HG03175 (cell line): ENCODE data around the gene CARD8.
"Not testable (repeated sequence)": the region's sequence is repeated elsewhere in the genome, so short reads cannot be mapped to it uniquely, and the experiment has no call there.

Experiments used
- ATAC-seq: cut with Tn5 transposase; IDR thresholded peaks from one replicate; pipeline ENCODE4 v1.9.1; 2021; ENCODE audit warnings: mild to moderate bottlenecking, moderate library complexity; ENCODE audit not compliant: unreplicated experiment

Gene CARD8

DNA sequence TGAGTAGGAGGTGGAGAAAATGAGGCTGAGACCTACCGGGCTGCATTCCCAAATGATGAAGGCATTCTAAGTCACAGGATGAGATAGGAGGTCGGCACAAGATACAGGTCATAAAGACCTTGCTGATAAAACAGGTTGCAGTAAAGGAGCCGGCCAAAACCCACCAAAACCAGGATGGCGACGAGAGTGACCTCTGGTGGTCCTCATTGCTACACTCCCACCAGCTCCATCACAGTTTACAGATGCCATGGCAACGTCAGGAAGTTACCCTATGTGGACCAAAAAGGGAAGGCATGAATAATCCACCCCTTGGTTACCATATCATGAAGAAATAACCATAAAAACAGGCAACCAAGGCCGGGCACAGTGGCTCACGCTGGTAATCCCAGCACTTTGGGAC, 9.6 kb upstream of the CARD8 start:
- not testable (repeated sequence) for ATAC-seq

DNA sequence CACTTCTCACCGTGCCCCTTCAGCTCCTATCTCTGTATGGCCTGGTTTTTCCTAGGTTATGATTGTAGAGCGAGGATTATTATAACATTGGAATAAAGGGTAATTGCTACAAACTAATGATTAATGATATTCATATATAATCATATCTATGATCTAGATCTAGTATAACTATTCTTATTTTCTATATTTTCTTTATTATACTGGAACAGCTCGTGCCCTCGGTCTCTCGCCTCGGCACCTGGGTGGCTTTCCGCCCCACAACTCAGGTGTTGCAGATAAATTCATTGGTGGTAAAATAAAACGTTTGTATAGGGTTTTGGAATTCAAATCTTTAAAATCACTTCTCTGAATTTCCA, 4.6 kb upstream of the CARD8 start:
- ATAC-seq = not testable (repeated sequence)

DNA sequence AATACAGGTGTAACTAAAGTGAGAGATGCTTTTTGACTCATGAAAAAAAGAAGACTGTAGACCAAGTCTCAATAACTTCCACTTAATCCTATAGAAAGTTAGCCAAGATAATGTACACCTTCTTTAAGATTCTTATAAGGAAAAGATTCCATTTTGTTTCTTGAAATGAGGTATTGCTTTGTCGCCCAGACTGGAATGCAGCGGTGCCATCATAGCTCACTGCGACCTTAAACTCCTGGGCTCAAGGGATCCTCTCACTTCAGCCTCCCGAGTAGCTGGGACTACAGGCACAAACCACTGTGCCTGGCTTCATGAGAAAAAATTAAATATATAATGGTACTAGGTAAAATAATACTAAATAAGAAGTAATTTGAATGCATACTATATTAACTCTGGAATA, 3.3 kb upstream of the CARD8 start:
- ATAC-seq = not testable (repeated sequence)

DNA sequence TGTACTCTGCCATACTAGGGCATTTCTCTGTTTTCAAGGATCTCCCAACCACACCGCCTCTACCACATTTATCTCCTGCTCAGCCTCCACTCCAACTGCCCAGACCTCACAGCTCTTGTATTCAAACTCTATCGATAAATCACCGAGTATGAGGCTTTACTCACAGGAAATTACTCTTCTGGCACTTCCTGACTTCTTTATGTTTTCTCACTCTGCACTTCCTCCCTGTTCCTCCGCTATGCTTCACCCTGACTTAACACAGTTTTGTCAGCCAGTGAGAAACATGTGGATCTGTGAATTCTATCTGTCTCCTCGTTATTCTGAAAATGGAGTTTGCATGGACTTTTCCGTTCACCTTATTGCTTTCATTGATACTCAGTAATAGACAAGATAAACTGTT, 2.6 kb upstream of the CARD8 start:
- no peak for ATAC-seq

DNA sequence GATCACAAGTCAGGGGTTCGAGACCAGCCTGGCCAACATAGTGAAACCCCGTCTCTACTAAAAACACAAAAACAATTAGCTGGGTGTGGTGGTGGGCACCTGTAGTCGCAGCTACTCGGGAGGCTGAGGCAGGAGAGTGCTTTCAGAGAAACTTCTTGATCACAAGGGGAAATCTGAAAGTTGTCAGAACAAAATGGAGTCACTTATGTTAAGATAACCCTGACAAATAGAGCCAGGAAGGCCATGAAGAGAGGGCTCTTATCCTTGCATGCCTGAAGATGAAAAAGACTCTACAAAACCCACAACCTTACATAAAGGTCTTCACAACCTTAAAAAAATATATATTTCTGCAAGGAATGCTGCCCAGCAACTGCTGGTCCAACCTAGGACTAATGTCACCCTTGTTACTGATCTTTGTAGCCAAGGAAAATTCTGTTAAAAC, 1.2 kb downstream of the CARD8 start:
- ATAC-seq = no peak

DNA sequence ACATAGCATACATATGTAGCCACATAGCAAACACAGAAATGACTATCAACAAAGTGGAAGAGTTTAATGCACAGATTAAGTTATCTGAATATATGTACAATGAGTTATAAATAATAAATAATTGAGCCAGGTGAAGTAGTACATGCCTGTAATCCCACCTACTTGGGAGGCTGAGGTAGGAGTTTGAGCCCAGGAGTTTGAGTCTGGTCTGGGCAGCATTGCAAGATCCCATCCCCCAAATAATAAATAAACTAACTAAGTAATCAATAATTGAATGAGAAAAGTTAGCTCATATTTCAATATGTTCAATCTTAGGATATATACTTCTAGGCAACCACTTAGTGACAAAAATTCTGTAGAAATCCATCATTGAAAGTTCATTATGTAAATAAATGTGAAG, 1.7 kb downstream of the CARD8 start:
- ATAC-seq = no peak

DNA sequence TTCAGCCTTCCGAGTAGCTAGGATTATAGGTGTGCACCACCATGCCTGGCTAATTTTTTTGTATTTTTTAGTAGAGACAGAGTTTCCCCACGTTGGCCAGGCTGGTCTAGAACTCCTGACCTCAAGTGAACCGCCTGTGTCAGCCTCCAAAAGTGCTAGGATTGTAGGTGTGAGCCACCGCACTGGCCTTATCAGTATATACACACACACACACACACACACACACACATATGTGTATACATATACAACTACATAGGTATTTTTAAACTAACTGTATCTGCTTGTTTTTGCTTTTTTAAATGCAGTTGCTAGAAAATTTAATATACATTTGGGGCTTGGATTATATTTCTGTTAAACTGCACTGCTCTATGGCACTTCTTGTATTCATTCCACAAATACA, 3.1 kb downstream of the CARD8 start:
- ATAC-seq = no peak

DNA sequence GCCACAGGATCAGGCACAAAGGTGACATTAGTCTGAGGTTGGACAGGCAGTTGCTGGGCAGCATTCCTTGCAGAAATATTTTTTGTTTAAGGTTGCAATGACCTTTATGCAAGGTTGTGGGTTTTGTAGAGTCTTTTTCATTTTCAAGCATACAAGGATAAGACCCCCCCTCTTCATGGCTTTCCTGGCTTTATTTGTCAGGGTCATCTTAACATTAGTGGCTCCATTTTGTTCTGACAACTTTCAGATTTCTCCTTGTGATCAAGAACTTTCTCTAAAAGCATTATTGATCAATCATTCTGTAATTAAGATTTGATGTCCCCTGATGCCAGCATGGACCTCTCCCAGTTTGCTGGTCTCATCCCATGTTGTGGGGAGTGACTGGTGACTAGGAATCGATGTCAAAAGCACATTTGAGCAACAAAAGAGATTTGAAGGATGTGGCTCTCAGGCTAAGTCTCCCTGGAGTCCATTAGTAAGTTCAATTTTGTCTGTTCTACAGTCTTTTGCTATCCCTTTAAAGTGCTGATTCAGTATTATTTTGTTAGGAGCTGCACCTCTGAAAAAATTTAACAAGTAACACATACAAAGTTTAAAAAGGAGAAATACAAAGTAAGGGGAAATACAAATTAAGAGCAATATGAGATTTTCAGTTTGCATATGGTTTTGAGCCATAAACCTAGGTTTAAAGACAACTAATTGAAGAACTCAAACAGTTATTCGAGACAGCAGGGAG, 5.3 kb downstream of the CARD8 start:
- ATAC-seq = no peak

DNA sequence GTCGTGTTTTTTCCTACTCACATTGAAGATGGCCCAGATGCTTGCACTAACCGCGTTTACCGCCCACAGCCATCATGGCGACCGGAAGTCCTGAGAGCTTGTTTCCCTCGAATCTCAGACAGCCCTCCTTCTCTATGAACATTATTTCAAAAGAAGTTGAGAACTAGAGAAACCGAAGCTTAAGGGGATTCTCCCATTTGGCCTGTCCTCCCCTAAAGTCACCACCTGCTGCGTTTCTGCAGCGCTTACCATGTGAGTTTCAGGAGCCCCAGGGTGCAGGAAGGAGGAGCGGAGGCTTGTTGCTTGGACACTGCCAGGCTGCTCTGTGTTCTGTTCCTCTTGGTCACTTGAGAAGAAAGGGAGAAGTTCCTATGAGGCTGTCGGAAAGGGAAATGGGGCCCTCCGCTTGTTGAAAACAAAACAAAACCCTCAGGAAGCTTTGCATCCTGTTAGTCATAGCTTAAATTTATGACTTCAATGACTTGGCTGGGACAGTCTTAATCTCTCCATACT, 6.2 kb downstream of the CARD8 start:
- peak; percentile 70 for ATAC-seq

DNA sequence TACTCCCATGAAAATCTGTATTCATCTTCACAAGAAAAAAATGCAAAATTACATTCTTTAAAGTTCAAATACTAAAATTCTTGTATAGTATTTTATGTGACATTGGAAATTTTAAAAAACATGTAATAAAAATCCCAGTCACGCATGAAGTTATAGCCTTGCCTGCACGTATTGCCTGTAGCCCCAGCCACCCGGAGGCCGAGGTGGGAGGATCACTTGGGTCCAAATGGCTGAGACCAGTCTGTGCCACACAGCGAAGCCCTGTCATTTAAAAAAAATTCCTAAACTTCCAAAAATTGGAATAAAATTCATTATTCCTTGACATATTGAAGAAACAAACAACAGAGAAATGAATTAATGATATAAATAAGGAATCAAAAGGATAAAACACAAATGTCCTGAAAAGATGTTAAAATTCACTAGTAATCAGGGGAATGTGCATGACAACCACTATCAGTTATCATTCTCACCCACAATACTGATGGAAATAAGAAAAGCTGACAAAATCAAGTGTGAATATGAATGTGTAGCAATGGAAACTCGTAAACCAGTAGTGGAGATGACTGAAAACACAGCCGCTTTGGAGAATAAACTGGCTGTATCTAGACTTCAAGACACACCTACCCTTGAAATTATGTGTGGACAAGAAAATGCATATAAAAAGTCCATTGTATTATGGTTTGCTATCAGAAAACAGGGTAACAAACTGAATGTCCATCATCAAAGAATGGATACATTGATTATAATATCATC, 7.5 kb downstream of the CARD8 start:
- no peak for ATAC-seq

DNA sequence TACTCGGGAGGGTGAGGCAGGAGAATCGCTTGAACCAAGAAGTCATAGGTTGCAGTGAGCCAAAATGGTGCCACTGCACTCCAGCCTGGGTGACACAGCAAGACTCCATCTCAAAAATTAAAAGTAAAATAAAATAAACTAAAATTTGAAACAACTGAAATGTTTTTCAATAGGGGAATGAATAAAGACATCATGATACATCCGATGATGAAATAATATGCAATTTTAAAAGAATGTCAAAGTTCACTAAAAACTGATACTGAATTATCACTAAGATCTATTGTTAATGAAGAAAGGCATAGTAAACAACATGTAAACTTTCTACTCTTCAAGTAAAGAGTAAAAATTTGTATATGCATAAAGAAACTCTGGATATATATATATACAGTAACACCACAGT, 8.5 kb downstream of the CARD8 start:
- no peak for ATAC-seq

DNA sequence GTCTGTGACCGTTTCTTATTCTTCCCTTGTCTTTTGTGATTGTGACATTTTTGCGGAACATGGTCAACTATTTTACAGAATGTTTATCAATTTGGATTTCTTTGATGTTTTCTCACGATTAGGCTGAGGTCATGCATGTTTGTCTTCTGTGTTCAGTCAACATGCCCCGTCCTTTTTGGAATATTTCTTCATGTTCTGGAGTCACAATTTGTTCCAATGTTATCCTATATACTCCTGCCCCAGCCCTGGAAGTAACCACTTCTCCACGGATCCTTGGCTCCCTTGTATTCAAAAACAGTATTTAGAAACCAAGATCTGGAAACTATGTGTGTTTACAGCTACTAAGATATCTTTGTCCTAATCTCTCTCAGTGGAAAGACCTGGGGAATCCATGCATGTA, 9.6 kb downstream of the CARD8 start:
- no peak for ATAC-seq

DNA sequence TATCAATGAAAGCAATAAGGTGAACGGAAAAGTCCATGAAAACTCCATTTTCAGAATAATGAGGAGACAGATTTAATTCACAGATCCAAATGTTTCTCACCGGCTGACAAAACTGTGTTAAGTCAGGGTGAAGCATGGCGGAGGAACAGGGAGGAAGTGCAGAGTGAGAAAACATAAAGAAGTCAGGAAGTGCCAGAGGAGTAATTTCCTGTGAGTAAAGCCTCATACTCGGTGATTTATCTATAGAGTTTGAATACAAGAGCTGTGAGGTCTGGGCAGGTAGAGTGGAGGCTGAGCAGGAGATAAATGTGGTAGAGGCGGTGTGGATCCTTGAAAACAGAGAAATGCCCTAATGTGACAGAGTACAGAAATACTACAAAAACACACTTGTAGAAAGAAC, 11.4 kb downstream of the CARD8 start:
- no peak for ATAC-seq

DNA sequence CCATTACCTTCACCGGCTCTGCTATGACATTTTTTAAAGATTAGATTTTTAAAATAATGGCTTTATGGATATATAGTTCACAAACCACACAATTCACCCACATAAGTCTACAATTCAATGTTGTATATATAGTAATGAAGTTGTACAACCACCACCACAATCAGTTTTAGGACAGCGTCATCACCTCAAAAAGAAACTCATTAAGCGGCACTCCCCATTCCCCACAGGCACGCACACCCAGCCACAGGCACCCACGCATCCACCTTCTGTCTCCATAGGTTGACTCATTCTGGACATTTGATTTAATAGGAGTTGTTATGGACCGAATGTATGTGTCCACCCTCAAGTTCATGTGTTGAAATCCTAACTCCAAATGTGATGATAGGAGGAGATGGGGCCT, 13.9 kb downstream of the CARD8 start:
- not testable (repeated sequence) for ATAC-seq

DNA sequence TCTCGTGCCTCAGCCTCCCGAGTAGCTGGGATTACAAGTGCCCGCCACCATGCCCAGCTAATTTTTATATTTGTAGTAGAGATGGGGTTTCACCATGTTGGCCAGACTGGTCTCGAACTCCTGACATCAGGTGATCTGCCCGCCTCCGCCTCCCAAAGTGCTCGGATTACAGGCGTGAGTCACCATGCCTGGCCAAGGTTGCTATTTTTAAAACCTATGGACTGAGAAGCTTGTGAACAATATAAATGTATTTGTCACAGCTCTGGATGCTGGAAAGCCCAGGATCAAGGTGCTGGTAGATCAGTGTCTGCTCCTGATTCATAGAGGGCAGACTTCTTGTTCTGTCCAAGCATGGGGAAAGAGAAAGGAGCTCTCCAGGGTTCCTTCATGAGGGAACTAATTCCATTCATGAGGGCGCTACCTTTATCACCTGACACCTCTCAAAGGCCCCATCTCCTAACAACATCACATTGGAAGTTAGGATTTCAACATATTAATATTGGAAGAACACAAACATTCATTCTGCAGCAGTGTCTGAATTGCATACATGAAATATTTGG, 16.1 kb downstream of the CARD8 start:
- ATAC-seq = no peak

DNA sequence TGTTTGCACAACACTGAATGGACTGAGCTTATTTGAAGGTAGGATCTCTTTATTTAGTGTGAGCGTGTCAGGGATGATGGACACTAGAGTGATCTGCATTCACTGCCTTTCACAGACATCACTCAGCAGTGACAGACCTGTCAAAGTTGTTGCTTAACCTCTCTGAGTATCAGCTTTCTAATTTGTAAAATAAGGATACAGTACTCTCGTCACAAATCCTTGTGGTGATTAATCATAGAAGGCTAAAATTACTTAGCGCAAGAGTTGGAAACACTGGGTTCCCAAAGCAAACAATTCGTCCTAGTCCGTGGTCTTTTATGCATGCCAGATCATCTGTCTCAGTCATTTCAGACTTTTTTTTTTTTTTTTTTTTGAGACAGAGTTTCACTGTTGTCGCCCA, 16.6 kb downstream of the CARD8 start:
- ATAC-seq = no peak

DNA sequence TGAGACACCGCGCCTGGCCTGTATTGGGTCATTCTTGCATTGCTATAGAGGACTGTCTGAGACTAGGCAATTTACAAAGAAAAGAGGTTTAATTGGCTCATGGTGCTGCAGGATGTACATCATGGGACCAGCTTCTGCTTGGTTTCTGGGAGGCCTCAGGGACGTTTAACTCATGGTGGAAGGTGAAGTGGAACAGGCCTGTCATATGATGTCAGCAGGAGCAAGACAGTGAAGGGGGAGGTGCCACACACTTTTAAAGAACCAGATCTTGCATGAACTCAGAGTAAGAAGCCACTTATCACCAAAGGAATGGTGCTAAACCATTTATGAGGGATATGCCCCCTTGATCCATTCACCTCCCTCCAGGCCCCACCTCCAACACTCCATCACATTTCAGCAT, 18.7 kb downstream of the CARD8 start:
- ATAC-seq = no peak

DNA sequence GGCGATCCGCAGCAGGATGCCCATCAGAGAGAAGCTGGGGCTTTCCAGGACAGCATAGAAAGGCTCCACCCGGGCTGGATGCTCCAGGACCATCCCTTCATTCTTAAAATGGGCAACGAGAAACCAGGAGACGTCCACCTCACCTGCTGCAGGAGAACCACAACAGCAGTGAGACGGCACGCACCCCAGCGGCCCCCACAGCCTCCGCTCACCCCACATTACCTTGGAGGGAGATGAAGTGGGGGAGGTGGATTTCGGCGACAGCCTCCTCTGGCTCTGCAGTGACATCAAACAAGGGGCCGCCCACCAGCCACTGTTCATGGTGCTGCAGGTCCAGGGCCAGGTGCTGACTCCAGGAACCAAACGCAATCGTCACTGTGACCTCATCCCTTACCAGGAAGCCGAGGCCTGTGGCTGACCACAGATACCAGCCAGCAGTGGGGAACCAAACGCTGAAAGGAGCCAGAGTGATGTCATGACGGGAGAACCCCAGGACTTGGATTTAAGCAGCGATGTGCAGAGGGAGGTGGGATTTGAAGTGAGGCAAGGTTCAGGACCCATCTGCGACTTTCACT, 25.1 kb downstream of the CARD8 start:
- ATAC-seq = no peak

DNA sequence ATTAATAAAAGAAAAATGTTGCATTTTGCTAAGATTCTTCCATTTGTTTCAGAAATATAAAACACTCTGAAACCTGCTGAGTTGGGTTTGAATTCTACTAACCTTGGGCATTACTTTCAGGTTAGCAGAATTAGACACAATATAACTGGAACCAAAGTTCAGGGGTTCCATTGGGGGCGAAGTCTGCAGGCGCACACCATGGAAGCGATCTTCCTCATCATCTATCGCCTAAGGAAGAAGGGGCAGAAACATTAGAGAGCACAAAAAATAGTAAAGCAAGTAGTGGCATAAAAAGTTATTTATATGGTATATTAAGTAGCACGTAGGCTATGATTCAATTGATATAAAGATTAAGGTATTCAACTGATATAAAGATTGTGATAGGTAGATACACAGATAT, 34.1 kb downstream of the CARD8 start:
- ATAC-seq = no peak

DNA sequence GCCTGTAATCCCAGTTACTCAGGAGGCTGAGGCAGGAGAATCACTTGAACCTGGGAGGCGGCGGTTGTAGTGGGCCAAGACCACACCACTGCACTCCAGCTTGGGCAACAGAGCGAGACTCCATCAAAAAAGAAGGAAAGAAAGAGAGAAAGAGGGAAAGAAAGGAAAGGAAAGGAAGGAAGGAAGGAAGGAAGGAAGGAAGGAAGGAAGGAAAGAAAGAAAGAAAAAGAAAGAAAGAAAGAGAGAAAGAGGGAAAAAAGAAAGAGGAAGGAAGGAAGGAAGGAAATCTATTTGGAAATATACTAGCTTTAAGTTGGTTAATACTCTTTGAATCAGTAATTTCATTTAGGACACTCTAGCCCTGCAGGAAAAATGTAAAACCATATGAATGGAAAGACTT, 34.9 kb downstream of the CARD8 start:
- ATAC-seq = not testable (repeated sequence)

DNA sequence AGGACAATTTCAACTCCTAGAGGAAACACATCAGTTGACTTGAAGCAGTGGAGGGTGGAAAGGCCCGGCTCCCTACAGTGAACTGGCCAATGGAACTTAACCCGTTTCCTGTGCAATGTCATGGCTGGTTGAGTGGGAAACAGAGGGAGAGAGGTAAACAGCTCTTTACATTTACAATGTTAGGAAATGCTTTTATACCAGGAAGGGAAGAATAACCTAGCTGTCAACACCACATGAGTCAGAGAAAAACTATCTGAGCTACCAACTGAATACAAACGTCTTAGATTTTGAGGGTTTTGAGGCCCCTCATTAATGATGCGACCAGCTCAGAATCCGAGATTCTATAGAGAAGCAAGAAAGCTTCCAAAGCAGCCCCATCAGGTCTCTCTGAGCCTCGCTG, 36.7 kb downstream of the CARD8 start:
- ATAC-seq = no peak

DNA sequence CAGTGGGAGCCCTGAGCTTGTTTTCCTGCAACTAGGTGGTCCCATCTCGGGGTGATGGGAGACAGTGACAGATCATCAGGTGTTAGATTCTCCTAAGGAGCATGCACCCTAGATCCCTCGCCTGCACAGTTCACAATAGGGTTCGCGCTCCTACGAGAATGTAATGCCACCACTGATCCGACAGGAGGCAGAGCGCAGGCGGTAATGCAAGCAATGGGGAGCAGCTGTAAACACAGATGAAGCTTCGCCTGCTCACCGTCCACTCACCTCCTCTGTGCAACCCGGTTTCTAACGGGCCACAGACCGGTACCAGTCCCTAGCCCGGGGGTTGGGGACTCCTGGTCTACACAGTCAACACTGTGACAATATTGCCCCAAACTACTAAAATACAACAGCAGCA, 38.8 kb downstream of the CARD8 start:
- ATAC-seq = no peak
